Cardiac septum (tissue), 1 donor: ENCODE data around the gene KREMEN1. TPM values are rescaled to one million over a fixed set of nuclear protein-coding genes. Genes with fewer than 3 reads are reported as not detected.
"Not testable (repeated sequence)": the region's sequence is repeated elsewhere in the genome, so short reads cannot be mapped to it uniquely, and the experiment has no call there.

Source experiments
- DNase-seq: peaks from one replicate; pipeline ENCODE4 v3.0.0-alpha.2; 2020; ENCODE audit warnings: low spot score
- intact Hi-C: fragments of 100-400 bp; cut with DNase I; formaldehyde crosslinking; loops from one replicate; pipeline ENCODE4 v1.14.0; 2022
- total RNA-seq: library from RNA; stranded (reverse); fragmentation: NEBNext Ultra II Directional; extraction: Animal tissue kit (Norgen Biotek cat#: 25700); gene quantifications from one replicate; pipeline ENCODE4 v1.2.1, GENCODE V29; 2021
- donor health status: DM: no; HTN: no; CAD: no.

KREMEN1 gene
- total RNA-seq, 1 donor from 2014 or later = 52.1 TPM

DNA sequence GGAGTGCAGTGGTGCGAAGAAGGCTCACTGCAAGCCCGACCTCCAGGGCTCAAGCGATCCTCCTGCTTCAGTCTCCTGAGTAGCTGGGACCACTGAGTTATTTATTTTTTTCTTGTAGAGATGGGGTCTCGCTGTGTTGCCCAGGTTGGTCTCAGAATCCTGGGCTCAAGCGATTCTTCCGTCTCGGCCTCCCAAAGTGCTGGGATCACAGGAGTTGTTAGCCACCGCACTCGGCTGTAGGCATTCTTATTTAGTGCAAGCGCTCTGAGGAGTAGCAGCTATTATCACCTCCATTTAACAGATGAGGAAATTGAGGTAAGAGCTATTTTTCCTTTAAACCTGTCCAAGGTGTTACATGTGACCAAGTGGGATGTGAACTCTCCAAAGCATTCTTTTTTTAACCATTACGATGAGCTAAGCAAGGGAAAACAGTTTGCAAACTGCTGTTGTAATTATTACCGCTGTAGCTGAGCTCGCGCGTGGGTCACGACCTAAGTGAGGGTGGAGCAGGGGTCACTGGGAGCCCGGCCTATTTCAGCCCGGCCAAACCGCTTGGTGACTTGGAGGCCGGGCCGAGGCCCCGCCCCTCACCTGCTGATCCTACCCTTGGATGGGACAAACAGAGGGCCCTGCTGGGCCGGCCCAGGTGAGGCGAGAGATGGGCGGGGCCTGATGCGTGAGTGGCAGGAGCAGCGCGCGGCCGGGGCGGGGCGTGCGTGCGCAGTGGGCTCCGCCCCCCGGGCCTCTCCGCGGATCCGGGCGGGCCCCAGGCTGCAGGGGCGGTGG, 449 bp upstream of the KREMEN1 start:
- intact Hi-C loops = loop anchor here (5.0 kb wide), 1 partner anchor 80 kb away; no protein-coding TSS in a partner anchor
- DNase-seq = peak; percentile 95

GRCh38 chr22:29073618-29074275, 912 bp downstream of the KREMEN1 start:
- intact Hi-C loops = loop anchor here (5.0 kb wide), 1 partner anchor 79 kb away; no protein-coding TSS in a partner anchor
- peak; percentile 84 for DNase-seq

DNA sequence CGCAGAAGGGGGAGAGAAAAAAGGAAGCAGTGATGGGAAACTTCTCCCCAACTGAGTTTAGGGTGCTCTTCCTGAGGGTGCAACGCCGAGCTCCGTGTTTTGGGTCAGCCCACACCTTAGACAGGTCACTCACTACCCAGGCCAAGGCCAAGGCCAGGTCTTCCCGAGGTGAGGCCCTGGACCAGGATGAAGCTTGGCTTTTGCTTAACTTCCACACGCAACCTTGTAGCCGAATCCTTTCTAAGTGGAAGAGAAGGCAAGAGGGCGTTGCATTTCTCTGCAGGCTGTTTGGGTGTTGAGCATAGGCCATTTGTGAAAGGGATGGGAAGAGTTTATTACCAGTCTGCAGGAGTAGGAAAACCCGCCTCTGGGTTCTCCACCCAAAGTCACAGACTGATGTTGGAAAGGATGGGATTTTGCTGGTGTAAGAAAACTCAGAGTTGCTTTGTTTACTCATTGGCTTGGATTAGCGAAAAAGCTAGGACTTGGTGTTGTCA, 1.5 kb downstream of the KREMEN1 start:
- no peak for DNase-seq
- intact Hi-C loops = loop anchor here (5.0 kb wide), 1 partner anchor 78 kb away; no protein-coding TSS in a partner anchor

- intact Hi-C loops = no loop called here
Measured at GRCh38 chr22:29078036-29078868, 5.4 kb downstream of the KREMEN1 start.

GRCh38 chr22:29078869-29079207, 6.0 kb downstream of the KREMEN1 start:
- DNase-seq = no peak
- intact Hi-C loops = no loop called here

More at GRCh38 chr22:29078036-29078868, 5.4 kb downstream of the KREMEN1 start:
- no peak for DNase-seq

- no peak for DNase-seq
- intact Hi-C loops = no loop called here
Measured at GRCh38 chr22:29079218-29079901, 6.5 kb downstream of the KREMEN1 start.

DNA sequence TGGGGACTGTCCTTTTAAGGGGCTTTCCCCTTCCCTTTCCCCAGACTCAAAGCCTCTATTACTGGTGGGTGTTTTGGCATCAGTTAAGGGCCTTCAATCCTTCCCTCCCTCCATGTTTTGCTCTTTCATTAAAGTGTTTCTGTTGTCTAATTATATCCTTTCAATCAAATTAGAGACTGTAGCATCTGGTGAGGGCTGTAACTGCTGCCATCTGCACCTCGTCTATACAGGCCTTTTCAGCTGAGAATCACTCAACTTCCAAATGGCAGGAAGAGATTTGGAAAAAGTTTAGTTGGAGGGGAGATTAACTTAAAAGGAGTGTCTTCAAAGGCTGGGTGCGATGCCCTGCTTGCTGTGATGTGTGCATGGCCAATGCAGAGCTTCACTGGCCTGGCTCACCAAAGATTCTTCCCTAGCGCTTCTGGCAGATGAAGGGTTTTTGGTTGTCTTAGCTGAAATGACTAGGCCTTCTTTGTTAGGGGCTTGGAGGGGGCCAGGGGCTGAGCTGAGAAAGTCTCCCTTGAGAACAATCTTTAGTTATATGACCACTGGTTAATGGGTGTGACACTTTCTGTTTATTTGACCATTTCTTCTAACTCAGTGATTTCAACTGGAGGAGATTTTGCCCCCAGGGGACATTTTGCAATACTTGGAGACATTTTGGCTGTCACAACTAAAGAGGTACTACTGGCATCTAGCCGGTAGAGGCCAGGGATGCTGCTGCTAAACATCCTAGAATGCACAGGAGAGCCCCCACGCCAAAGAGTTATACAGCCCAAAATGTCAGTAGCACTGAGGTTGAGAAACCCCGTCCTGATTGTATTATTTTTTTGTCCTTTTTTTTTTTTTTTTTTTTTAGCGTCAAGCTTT, 7.5 kb downstream of the KREMEN1 start:
- no peak for DNase-seq
- intact Hi-C loops = no loop called here

DNA sequence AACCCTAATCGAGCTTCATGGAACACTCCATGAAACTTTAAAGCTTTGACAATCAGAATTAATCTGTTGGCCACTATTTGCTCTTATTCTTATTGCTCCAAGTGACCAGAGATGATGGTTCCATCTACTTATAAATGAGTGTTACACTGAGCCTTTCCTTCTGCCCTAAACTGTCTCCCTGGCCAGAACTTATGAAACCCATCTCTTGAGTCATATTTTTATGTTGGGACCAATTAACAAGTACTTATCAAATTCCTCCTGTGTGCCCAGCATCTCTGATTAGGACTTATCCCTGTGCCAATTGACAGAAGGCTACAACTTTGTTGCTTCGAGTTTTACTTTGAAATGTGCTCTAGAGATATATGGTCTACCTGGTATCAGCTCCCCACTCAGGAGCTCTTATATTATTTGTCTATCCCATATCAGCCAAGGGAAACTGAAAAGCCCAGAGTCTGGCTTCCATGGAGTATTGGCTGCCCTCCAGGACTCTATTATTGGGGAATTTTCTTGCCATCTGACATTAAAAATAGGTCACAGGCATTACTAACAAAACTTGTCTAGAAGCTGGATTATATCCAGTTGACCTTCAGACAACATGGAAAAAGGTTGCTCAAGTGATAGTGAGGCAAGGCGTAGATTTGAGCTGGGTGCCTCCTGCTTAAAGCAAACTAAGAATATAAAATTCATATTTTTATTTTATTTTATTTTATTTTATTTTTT, 8.8 kb downstream of the KREMEN1 start:
- no peak for DNase-seq
- intact Hi-C loops = no loop called here

- no peak for DNase-seq
- intact Hi-C loops = no loop called here
Measured at GRCh38 chr22:29082826-29083545, 10.2 kb downstream of the KREMEN1 start.

- intact Hi-C loops, DNase-seq: not testable (repeated sequence)
Measured at GRCh38 chr22:29083576-29083932, 10.7 kb downstream of the KREMEN1 start.

DNA sequence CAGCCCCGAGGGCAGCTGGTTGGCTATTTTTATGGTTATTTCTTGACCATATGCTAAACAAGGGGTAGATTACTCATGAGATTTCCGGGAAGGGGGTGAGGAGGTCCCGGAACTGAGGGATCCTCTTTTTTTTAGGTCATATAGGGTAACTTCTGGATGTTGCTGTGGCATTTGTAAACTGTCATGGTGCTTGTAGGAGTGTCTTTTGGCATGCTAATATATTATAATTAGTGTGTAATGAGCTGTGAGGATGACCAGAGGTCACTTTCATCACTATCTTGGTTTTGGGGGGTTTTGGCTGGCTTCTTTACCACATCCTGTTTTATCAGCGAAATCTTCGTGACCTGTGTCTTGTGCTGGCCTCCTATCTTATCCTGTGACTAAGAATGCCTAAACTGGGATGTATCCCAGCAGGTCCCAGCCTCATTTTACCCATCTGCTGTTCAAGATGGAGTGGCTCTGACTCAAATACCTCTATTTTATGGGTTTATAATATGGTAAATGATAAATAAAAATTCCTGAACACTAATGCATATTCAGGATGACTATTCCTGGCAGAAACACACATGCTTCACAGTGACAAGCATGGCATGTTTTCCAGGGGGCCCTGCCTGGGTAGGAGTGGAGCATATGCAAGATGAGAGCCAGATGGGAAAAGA, 11.2 kb downstream of the KREMEN1 start:
- no peak for DNase-seq
- intact Hi-C loops = no loop called here

DNA sequence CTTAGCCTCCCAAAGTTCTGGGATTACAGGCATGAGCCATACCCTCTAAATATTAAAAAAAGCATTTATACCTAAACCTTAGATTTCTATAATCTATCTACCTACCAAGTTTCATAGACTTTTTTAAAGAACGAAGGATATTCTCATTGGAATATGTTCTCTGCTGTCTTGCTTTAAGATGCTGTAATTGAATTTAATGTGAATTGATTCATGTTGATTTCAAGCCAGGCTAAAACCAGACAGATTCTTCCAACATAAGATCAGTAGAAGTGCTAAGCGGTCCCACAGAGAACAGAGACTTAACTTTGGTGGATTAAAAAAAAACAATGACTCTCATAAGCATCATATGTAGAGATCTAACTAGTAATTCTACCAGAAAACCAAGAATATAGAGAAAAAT, 14.2 kb downstream of the KREMEN1 start:
- DNase-seq = no peak
- intact Hi-C loops = no loop called here

DNA sequence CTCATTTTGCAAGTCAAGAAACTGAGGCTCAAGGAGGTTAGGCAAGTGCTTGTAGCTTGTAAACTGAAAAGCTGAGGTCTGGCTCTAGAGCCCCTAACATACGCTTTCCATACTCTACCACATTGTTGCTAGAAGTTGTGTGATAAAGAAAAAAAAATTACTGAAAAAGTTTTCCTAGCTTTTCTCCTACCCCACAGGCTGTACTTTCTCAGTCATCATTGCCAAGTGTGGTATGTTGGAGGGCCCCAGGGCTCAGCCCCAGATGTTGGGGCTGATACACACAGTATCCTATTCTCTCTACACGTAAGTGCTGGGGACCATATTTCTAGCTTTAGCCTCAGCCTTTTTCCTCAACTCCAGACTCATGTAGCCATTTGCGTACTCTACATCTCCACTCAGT, 16.0 kb downstream of the KREMEN1 start:
- DNase-seq = no peak
- intact Hi-C loops = no loop called here

- intact Hi-C loops = no loop called here
- DNase-seq = no peak
Measured at GRCh38 chr22:29089507-29089906, 16.7 kb downstream of the KREMEN1 start.

DNA sequence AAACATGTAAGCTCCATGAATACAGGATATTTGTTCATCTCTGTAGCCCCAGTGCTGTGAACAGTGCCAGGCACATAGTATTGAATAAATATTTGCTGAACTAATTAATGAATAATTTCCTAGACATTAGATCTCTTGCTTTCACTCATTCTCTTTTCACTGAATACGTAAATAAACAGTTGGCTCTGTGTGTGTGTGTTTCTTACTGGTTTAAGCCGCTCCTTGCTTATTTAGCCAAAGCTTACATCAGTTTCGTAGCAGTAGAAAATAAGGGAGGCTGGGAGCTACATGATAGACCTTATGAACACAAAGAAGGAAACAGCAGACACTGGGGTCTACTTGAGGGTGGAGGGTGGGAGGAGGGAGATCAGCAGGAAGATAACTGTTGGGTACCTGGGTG, 17.2 kb downstream of the KREMEN1 start:
- no peak for DNase-seq
- intact Hi-C loops = no loop called here

DNA sequence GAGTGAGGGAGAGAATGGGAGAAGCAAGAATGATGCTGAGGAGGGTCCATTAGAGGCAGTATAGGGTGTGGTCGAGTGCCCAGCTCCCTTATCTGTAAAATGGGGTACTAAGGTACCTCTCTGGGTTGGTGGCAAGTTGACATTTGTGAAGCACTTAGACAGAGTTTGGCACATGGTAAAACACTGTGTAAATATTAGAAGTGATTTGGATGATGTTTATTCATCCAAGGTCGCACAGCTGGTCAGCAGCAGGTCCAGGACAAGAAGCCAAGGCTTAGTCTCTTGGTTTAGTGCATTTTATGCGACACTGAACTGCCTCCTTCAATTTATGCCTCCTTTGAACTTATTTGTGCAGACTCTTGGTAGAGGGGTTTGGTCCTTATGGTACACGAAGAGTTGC, 19.4 kb downstream of the KREMEN1 start:
- intact Hi-C loops = no loop called here
- no peak for DNase-seq

DNA sequence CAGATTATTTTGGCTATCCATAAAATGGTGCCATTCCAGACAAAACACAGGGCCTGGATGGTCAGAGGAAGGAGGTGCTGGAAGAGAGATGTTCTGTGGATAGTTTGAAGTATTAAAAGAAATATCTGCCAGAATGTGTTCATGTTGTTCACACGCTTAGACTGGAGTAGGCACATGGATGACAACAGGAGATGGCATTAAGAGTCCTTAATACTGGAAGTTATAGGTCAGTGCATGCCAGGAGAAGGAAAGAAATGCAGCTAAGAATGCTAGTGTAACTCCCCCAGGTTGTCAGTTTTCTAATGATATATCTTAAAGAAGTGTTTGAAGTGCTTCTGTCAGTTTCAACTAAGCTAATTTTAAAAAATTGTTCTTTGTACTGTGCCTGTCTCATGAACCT, 20.2 kb downstream of the KREMEN1 start:
- no peak for DNase-seq
- intact Hi-C loops = no loop called here
